Activated CD4-positive, CD25-positive, alpha-beta regulatory T cell treated with anti-CD3 and anti-CD28 coated beads, Interleukin-2, amount 50 U/mL, for 24 hours (primary cell): Measurements from ENCODE around the gene POU4F2.
"Not testable (repeated sequence)": the region's sequence is repeated elsewhere in the genome, so short reads cannot be mapped to it uniquely, and the experiment has no call there.

Experiments used
- ATAC-seq, 2 donors: fragments of 150-1000 bp; cut with Tn5 transposase; one replicate each; pipeline ENCODE4 v1.10.0; 2021; ENCODE audit warnings: mild to moderate bottlenecking in 1 of 2, moderate library complexity in 1 of 2

POU4F2 gene

DNA sequence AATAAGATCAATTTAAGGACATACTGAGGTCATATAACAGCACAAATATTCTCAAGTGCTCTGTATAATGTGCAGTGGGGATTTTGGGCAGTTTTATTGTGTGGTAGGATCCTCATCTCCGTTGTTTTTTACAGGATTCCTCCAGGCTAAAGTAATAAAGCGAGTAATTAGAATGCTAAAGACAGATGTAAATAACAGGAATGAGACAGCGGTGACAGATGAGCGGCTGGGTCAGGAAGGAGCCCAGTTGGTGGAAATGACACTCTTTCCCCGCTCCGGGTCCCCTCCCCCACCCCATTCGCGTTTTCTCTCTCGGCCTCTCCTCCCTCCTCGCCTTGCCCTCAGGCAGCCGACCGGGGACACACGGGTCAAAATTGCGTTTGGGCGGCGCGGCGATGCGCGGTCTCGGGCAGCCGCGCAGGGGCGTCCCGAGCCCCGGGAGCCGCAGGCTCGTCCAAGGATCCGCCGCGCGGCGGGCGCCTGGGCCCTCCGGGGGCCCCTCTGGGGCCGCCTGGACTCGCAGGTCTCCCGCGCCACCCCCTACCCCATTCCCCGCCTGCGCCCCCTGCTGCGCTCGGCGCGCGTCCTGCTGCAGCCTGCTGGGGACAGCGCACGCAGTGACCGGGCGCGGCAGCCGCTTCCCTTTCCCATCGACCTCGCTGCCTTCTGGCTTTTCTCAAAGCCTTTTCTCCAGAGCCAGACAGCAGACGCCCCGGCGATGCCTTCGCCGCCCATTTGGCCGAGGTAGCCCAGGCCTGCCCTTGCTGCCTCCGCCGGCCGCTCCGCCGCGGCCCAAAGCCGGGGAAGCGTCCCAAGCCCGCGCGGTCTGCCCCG lies 16.2 kb downstream of the POU4F2 start:
- no peak for ATAC-seq

DNA sequence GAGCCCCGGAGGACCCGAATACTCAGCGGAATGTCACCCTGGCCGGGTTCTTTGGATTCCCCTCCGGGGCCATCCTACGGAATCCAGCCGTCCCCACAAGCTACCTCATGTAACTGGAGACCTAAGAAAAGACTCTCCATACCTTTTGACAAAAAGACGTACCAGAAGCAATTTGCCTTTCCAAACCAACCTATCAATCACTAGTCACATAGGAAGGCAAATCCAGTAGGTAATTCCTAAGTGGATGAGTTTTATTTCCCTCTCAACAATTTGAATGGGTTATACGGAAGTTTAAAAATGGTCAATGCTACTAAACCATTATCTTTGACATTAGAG lies 16.8 kb downstream of the POU4F2 start:
- ATAC-seq = no peak

DNA sequence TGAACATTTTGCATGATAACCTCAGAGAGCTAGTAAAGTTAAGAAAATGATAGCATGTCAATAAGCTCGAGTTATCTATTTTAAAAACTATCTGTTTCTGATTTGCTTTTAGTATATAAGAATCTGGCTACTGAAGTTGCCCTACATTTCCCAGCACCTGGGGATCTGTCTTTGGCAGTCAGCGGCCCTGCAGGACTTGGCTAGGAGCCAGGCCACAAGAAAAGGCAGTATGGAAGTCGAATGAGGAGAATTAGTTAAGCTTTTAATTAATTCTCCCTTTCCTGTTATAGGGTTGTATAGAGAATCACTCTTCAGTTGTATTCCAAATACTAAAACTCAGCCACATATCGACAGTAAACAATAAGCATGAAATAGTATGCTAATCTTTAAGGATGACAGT lies 22.7 kb downstream of the POU4F2 start:
- ATAC-seq = no peak

DNA sequence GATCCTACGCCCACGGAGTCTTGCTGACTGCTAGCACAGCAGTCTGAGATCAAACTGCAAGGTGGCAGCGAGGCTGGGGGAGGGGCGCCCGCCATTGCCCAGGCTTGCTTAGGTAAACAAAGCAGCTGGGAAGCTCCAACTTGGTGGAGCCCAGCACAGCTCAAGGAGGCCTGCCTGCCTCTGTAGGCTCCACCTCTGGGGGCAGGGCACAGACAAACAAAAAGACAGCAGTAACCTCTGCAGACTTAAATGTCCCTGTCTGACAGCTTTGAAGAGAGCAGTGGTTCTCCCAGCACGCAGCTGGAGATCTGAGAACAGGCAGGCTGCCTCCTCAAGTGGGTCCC lies 25.2 kb downstream of the POU4F2 start:
- ATAC-seq = not testable (repeated sequence)

DNA sequence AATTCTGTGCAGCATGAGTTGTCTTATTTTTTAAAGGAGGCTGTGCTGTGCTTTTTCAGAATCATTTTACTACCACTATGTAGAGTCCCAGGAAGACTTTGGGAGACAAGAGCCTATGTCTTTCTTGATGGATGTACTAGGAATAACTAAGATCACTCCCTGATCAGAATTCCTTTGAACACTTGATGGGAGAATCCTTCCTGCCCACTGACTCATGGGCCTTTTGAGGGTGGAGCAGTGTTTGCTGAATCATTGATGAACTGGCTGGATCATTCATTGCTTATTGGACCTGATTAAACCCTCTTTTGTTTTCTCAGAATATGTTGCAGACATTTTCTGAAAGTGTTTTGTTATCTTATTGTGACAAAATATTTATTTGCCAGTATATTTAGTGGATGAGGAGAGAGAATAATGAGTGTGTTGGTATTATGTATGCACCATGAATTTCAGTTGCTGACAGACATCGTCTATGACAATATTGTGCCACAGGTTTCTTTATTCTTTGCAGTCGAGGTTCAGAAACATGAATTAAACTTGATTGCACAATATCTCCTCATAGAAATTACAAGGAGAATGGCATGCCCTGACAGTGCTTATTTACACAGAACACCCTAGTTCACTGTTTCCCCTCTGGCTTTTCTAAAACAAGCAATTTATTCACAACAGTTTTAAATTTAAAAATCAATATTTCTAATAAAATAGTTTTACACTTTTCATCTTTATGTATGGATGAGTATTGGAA lies 36.3 kb downstream of the POU4F2 start:
- no peak for ATAC-seq
